Choroid plexus epithelial cell (primary cell): Measurements from ENCODE around the gene PTX3.
A peak's percentile ranks its signal among the peaks of the same experiment; 100 is the strongest.

Experiments
- DNase-seq: peaks from one replicate; pipeline ENCODE4 v3.0.0-alpha.2; 2010; ENCODE audit warnings: low read depth
- H3K4me3 ChIP-seq: 2 replicates; pipeline ENCODE4 v1.5.1; 2011; ENCODE audit warnings: low read depth, mild to moderate bottlenecking, control low read depth, low read length, moderate library complexity
- TF ChIP-seq, protein P1 (sequence below): conservative IDR thresholded peaks from 2 replicates; pipeline ENCODE4 v1.5.1; 2011; ENCODE audit warnings: low read depth, mild to moderate bottlenecking, control low read depth, inconsistent platforms, low read length, moderate library complexity

PTX3 gene

GRCh38 chr3:157420606-157421130 lies 16.0 kb upstream of the PTX3 start:
- TF ChIP-seq, protein P1, sequence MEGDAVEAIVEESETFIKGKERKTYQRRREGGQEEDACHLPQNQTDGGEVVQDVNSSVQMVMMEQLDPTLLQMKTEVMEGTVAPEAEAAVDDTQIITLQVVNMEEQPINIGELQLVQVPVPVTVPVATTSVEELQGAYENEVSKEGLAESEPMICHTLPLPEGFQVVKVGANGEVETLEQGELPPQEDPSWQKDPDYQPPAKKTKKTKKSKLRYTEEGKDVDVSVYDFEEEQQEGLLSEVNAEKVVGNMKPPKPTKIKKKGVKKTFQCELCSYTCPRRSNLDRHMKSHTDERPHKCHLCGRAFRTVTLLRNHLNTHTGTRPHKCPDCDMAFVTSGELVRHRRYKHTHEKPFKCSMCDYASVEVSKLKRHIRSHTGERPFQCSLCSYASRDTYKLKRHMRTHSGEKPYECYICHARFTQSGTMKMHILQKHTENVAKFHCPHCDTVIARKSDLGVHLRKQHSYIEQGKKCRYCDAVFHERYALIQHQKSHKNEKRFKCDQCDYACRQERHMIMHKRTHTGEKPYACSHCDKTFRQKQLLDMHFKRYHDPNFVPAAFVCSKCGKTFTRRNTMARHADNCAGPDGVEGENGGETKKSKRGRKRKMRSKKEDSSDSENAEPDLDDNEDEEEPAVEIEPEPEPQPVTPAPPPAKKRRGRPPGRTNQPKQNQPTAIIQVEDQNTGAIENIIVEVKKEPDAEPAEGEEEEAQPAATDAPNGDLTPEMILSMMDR: no peak

GRCh38 chr3:157423337-157423736 lies 13.3 kb upstream of the PTX3 start:
- TF ChIP-seq, protein P1: no peak
- no peak for DNase-seq
- no peak overlapping the region for H3K4me3 ChIP-seq

More at GRCh38 chr3:157420606-157421130, 16.0 kb upstream of the PTX3 start:
- no peak overlapping the region for H3K4me3 ChIP-seq
- DNase-seq: no peak

DNA sequence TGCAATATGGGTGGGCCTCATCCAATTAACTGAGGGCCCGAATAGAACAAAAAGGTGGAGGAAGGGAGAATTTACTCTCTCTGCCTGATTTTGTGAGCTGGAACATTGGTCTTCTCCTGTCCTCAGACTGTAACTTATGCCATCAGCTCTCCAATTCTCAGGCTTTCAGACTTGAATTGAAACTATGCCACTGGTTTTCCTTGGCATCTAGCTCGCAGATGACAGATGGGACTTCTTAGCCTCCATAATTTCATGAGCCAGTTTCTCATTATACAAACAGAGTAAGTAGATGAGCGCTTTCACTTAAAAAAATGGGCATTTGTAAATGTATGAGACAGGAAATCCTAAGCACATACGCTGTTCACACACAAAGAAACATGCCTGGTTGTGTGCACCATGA lies 8.7 kb upstream of the PTX3 start:
- TF ChIP-seq, protein P1: no peak
- H3K4me3 ChIP-seq: no peak overlapping the region
- DNase-seq: no peak

GRCh38 chr3:157428853-157429252 lies 7.8 kb upstream of the PTX3 start:
- TF ChIP-seq, protein P1: no peak
- no peak for DNase-seq
- no peak overlapping the region for H3K4me3 ChIP-seq

- DNase-seq: peak; percentile 74
- TF ChIP-seq, protein P1: no peak
- no peak overlapping the region for H3K4me3 ChIP-seq
Observed at GRCh38 chr3:157429708-157430107, 6.9 kb upstream of the PTX3 start.

DNA sequence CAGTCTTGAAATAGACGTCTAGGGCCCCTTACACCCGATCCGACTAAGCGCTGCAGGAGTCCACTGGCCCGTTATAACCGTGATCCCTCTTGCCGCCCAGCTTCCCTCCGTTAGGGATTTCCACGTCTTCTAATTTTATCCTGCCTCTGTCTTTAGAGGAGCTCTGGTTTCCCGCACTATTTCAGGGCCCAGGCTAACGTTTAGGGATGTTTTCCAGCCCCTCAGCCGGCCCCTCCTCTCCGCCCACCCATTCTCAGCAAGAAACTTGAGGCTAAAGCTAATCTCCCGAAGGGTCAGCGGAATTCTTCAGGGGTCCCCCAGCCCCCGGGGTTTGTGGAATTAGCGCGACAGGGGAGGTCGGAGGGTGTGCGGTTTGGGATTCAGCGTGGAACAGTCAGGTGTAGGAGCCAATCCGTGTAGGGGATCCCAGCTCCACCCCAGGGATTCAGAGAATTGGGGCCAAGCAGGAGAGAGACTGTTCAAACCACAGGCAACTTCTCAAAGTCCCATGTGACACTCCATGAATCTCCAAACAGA lies 1.6 kb downstream of the PTX3 start:
- peak overlapping the region; percentile 71 for H3K4me3 ChIP-seq
- TF ChIP-seq, protein P1: no peak
- DNase-seq: peak; percentile 55

DNA sequence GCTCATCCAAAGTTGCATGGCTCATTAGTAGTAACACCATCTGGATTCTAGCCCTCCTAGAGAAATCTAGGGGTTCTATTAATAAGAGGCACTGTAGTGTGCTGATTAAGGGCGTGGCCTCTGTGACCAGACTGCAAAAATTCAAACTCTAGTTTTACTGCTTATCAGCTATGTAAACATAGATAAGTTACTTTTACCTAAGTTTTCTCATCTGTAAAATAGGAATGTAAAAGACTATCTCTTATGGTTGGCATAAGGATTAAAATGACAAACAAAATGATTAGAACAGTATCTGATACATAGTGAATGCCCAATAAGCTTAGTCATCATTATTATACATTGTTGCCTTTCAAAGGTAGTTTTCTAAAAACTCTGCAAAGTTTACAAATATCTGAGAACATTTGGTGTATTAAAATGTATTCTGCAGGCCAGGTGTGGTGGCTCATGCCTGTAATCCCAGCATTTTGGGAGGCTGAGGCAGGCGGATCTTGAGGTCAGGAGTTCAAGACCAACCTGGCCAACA lies 4.5 kb downstream of the PTX3 start:
- H3K4me3 ChIP-seq: peak overlapping the region; percentile 30
- DNase-seq: no peak
- TF ChIP-seq, protein P1: no peak
